Stomach (tissue), 9 donors: Measurements from ENCODE around the gene NUP214. TPM values are rescaled to one million over a fixed set of nuclear protein-coding genes. Genes with fewer than 3 reads are reported as not detected.
"Not testable (repeated sequence)": the region's sequence is repeated elsewhere in the genome, so short reads cannot be mapped to it uniquely, and the experiment has no call there.

ENCODE experiments used
- DNase-seq, 2 donors: peaks; one replicate each; pipeline versions ENCODE4 v3.0.0 to v3.0.0-alpha.2; 2013 to 2019
- H3K27ac ChIP-seq, 5 donors: fragments of 200-600 bp in 4 of 5; sonication (generic) in 4 of 5; one replicate each; pipeline ENCODE4 v1.5.1; 2013 to 2019; ENCODE audit warnings: mild to moderate bottlenecking in 1 of 5, moderate library complexity in 1 of 5
- H3K27me3 ChIP-seq, 3 donors: fragments of 200-600 bp; sonication (generic); one replicate each; pipeline ENCODE4 v1.5.1; 2017 to 2019; ENCODE audit warnings: mixed run types in 1 of 3
- H3K36me3 ChIP-seq, 4 donors: fragments of 200-600 bp; sonication (generic); 1 replicate in 3 of 4; 2 replicates in 1 of 4; pipeline ENCODE4 v1.5.1; 2016 to 2019
- H3K4me1 ChIP-seq, 4 donors: fragments of 200-600 bp; sonication (generic); one replicate each; pipeline ENCODE4 v1.5.1; 2016 to 2019
- H3K4me3 ChIP-seq, 4 donors: fragments of 200-600 bp; sonication (generic) in 3 of 4; one replicate each; pipeline ENCODE4 v1.5.1; 2016 to 2019; ENCODE audit warnings: mild to moderate bottlenecking in 1 of 4
- H3K9me3 ChIP-seq, 4 donors: fragments of 200-600 bp; sonication (generic); one replicate each; pipeline ENCODE4 v1.5.1; 2016 to 2019
- CTCF ChIP-seq, 7 experiments: fragments of 450-650 bp in 4 of 7; fragments of 200-600 bp in 3 of 7; sonication (generic) in 3 of 7; IDR thresholded peaks; one replicate each; pipeline ENCODE4 v1.5.1; 2016 to 2019; ENCODE audit warnings: antibody characterized with exemption in 7 of 7, control low read depth in 2 of 7, mild to moderate bottlenecking in 1 of 7
- EP300 ChIP-seq: sonication (generic); formaldehyde crosslinking; IDR thresholded peaks from one replicate; pipeline ENCODE4 v1.6.1; 2017; ENCODE audit warnings: antibody characterized with exemption
- POLR2A ChIP-seq, 4 donors: fragments of 450-650 bp; IDR thresholded peaks; one replicate each; pipeline ENCODE4 v1.6.1; 2016; ENCODE audit warnings: antibody characterized with exemption in 4 of 4, control low read depth in 2 of 4, mild to moderate bottlenecking in 1 of 4, moderate library complexity in 1 of 4
- POLR2AphosphoS5 ChIP-seq, 3 donors: sonication (generic); formaldehyde crosslinking; IDR thresholded peaks; one replicate each; pipeline ENCODE4 v1.6.1; 2016; ENCODE audit warnings: antibody characterized with exemption in 3 of 3
- WGBS, 5 donors: extraction: QIAGEN DNeasy Blood & Tissue Kit in 3 of 5; methylation state at CpG; one replicate each; pipeline versions ENCODE4 v1.1.5 to v1.1.7; 2013 to 2018; 5-methylcytosine and 5-hydroxymethylcytosine counted together
- intact Hi-C: fragments of 100-400 bp; cut with DNase I; formaldehyde crosslinking; loops from one replicate; pipeline ENCODE4 v1.15.1; 2023; ENCODE audit warnings: low total_unique reads
- polyA plus RNA-seq, 3 donors: library from polyadenylated mRNA; stranded (reverse); fragments of 200-250 nt; gene quantifications; one replicate each; pipeline ENCODE4 v1.2.3, GENCODE V29; 2013
- total RNA-seq, 5 donors: library from RNA; depleted of rRNA; stranded (reverse); fragments of >200 nt; gene quantifications; one replicate each; pipeline versions ENCODE4 v1.1.0 to v1.2.3, GENCODE V29; 2014 to 2016
- donor health status: healthy with polysubstance abuse.
- donor health status: Bipolar disorder and iron deficiency.
- donor health status: healthy.

The NUP214 gene
- total and polyA plus RNA-seq, 8 donors = 21.7 to 111 (median 35.0) TPM

- no peak overlapping the region for H3K4me3 ChIP-seq
- TF ChIP-seq POLR2AphosphoS5 (IDR thresholded peaks at IDR 0.05) (no peak), EP300 (no peak), POLR2A (IDR thresholded peaks at IDR 0.05) (no peak), CTCF (IDR thresholded peaks at IDR 0.05) (no peak)
- H3K4me1 ChIP-seq = no peaks in the 10 kb centered on the region
- intact Hi-C loops = no loop called here
- no peak overlapping the region for H3K27ac ChIP-seq
- peaks cover 0 to 4% (median 0%) of the 10 kb centered on the region in 3 donors for H3K27me3 ChIP-seq
- DNase-seq = no peak
- no peaks in the 10 kb centered on the region for H3K9me3 ChIP-seq
- WGBS, 5 donors = 85 to 91% (median 86%) methylated on average over 22 to 23 of the region's 23 CpGs
- H3K36me3 ChIP-seq = no peaks in the 10 kb centered on the region
Observed at GRCh38 chr9:131112374-131113154, 12.8 kb upstream of the NUP214 start.

- Histone ChIP-seq H3K36me3 (no peaks in the 10 kb centered on the region), H3K27me3 (peaks cover 0 to 4% (median 0%) of the 10 kb centered on the region in 3 donors), H3K4me3 (no peak overlapping the region), H3K9me3 (no peaks in the 10 kb centered on the region), H3K27ac (no peak overlapping the region), H3K4me1 (no peaks in the 10 kb centered on the region)
- TF ChIP-seq POLR2A (IDR thresholded peaks at IDR 0.05) = no peak
- TF ChIP-seq CTCF (IDR thresholded peaks at IDR 0.05) = no peak
- 85 to 92% (median 86%) methylated on average over 8 of the region's 8 CpGs for WGBS, 5 donors
- intact Hi-C loops = no loop called here
- DNase-seq = no peak
Observed at GRCh38 chr9:131113655-131114054, 11.7 kb upstream of the NUP214 start.

GRCh38 chr9:131114084-131114535, 11.3 kb upstream of the NUP214 start:
- no peak overlapping the region for H3K27ac ChIP-seq
- no peaks in the 10 kb centered on the region for H3K4me1 ChIP-seq
- intact Hi-C loops = no loop called here
- H3K9me3 ChIP-seq = no peaks in the 10 kb centered on the region
- TF ChIP-seq POLR2A (IDR thresholded peaks at IDR 0.05) (no peak), CTCF (IDR thresholded peaks at IDR 0.05) (no peak), POLR2AphosphoS5 (IDR thresholded peaks at IDR 0.05) (no peak), EP300 (no peak)
- H3K27me3 ChIP-seq = peaks cover 0 to 4% (median 0%) of the 10 kb centered on the region in 3 donors
- no peak for DNase-seq
- WGBS, 5 donors = 84 to 93% (median 88%) methylated on average over 6 to 8 of the region's 8 CpGs
- no peak overlapping the region for H3K4me3 ChIP-seq
- no peaks in the 10 kb centered on the region for H3K36me3 ChIP-seq

GRCh38 chr9:131115360-131115742, 10.0 kb upstream of the NUP214 start:
- intact Hi-C loops, H3K4me3 ChIP-seq, DNase-seq, H3K9me3 ChIP-seq, H3K27ac ChIP-seq, H3K4me1 ChIP-seq, H3K27me3 ChIP-seq, H3K36me3 ChIP-seq: not testable (repeated sequence)
- 84 to 91% (median 86%) methylated on average over 4 to 6 of the region's 6 CpGs for WGBS, 5 donors
